Fibroblast of lung (primary cell): Measurements from ENCODE around the gene PYGB. TPM values are rescaled to one million over a fixed set of nuclear protein-coding genes. Genes with fewer than 3 reads are reported as not detected.

ENCODE experiments used
- DNase-seq, 2 donors: peaks; one replicate each; pipeline versions ENCODE4 v3.0.0 to v3.0.0-alpha.2; 2010; ENCODE audit warnings: low read depth in 2 of 2
- H2AFZ ChIP-seq: 2 replicates; pipeline ENCODE4 v1.5.1; 2012; ENCODE audit warnings: low read length, control low read depth, inconsistent platforms
- H3K27ac ChIP-seq: 2 replicates; pipeline ENCODE4 v1.5.1; 2011; ENCODE audit warnings: low read length, control low read depth; ENCODE audit not compliant: insufficient read depth
- H3K27me3 ChIP-seq: 2 replicates; pipeline ENCODE4 v1.5.1; 2011; ENCODE audit warnings: mild to moderate bottlenecking, low read length; ENCODE audit not compliant: control insufficient read depth, insufficient read depth
- H3K36me3 ChIP-seq: 2 replicates; pipeline ENCODE4 v1.5.1; 2011; ENCODE audit warnings: low read length; ENCODE audit not compliant: control insufficient read depth, insufficient read depth
- H3K4me1 ChIP-seq: 2 replicates; pipeline ENCODE4 v1.5.1; 2011; ENCODE audit warnings: low read length; ENCODE audit not compliant: control insufficient read depth, insufficient read depth; ENCODE audit errors: extremely low read depth
- H3K4me2 ChIP-seq: 2 replicates; pipeline ENCODE4 v1.5.1; 2011; ENCODE audit warnings: low read length, control low read depth; ENCODE audit not compliant: insufficient read depth; ENCODE audit errors: extremely low read depth
- H3K4me3 ChIP-seq, 4 experiments: fragments of 200-600 bp in 1 of 4; sonication (generic) in 1 of 4; replicated peaks in 1 of 4; 2 replicates each; pipeline ENCODE4 v1.5.1; 2011 to 2016; ENCODE audit warnings: low read length in 4 of 4, low read depth in 3 of 4, mild to moderate bottlenecking in 3 of 4, control low read depth in 2 of 4, inconsistent platforms in 1 of 4, mixed read lengths in 1 of 4; ENCODE audit not compliant: insufficient read depth in 1 of 4; ENCODE audit errors: control extremely low read depth in 1 of 4
- H3K79me2 ChIP-seq: 2 replicates; pipeline ENCODE4 v1.5.1; 2012; ENCODE audit warnings: mild to moderate bottlenecking, low read length, inconsistent platforms; ENCODE audit not compliant: control insufficient read depth, insufficient read depth
- H3K9ac ChIP-seq: 2 replicates; pipeline ENCODE4 v1.5.1; 2011; ENCODE audit warnings: mild to moderate bottlenecking, low read length, control low read depth; ENCODE audit not compliant: insufficient read depth
- H3K9me3 ChIP-seq: 2 replicates; pipeline ENCODE4 v1.5.1; 2012; ENCODE audit warnings: low read depth, low read length; ENCODE audit not compliant: control insufficient read depth, insufficient read depth
- H4K20me1 ChIP-seq: 2 replicates; pipeline ENCODE4 v1.5.1; 2011; ENCODE audit warnings: low read length; ENCODE audit not compliant: control insufficient read depth, insufficient read depth; ENCODE audit errors: extremely low read depth
- EZH2 ChIP-seq: IDR thresholded peaks from 2 replicates; pipeline ENCODE4 v1.5.1; 2012; ENCODE audit warnings: low read length, control low read depth, mild to moderate bottlenecking; ENCODE audit errors: missing control alignments
- polyA plus RNA-seq, 2 donors: library from polyadenylated mRNA; depleted of rRNA in 1 of 2; stranded (reverse) in 1 of 2; unstranded in 1 of 2; fragments of >200 nt; gene quantifications; 2 replicates each; pipeline ENCODE4 v1.2.1, GENCODE V29; 2011 to 2012; ENCODE audit warnings: missing spikeins in 1 of 2
- total RNA-seq: library from RNA; depleted of rRNA; stranded (reverse); fragments of >200 nt; gene quantifications from 2 replicates; pipeline ENCODE4 v1.2.1, GENCODE V29; 2014
- TF ChIP-seq, protein P1 (sequence below), 2 donors: IDR thresholded peaks in 1 of 2; conservative IDR thresholded peaks in 1 of 2; 1 replicate in 1 of 2; 2 replicates in 1 of 2; pipeline ENCODE4 v1.5.1; 2011 to 2012; ENCODE audit warnings: low read length in 2 of 2, control low read depth in 1 of 2, inconsistent platforms in 1 of 2, low read depth in 1 of 2, mild to moderate bottlenecking in 1 of 2

Gene PYGB
- total and polyA plus RNA-seq, 2 donors (not counting 1 experiment from before 2014, with no cell fraction given), result 37.0 to 89.5 TPM

DNA sequence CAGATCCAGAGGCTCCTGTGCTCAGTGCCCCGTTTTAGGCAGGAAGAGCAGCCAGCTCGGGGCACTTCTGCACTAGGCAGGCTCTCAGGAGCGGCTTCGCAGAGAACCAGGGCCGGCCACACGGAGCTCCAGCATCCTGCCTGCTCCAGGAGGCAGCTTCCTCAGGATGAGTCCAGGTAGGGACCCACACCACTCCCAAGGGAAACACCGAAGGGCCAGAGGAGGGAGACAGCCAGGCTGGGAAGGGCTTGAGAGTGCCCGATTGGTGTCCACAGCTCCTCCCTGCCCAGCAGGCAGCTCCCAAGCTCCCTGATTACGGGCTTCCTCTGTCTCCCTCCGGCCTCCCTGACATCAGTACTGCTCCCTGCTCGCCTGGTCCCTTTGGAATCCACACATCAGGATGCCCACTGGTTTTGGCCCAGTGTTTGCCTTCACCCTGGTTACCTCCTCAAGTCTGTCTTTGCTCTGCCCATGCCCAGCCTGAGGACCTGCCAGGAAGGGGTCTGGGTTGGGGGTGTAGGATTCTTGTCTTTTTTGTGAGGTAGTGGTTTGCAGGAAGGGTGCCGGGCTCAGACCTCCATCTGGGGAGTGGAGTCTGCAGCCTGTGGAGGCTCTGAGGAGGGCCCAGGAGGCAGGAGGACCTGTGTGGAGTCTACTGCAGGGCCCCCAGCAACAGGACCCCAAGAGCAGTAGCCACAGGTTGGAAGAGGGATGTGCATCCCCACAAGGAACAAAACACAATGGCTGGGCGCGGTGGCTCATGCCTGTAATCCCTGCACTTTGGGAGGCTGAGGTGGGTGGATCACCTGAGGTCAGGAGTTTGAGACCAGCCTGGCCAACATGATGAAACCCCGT is 11.2 kb upstream of the PYGB start:
- Histone ChIP-seq H2AFZ (no peak overlapping the region), H3K4me2 (no peak overlapping the region), H4K20me1 (no peaks in the 10 kb centered on the region), H3K4me3 (no peak overlapping the region), H3K4me1 (peaks cover 29% of the 10 kb centered on the region), H3K27me3 (no peaks in the 10 kb centered on the region), H3K9ac (no peak overlapping the region), H3K9me3 (no peaks in the 10 kb centered on the region), H3K79me2 (no peaks in the 10 kb centered on the region), H3K27ac (peak overlapping the region; percentile 92), H3K36me3 (no peaks in the 10 kb centered on the region)
- TF ChIP-seq, protein P1, sequence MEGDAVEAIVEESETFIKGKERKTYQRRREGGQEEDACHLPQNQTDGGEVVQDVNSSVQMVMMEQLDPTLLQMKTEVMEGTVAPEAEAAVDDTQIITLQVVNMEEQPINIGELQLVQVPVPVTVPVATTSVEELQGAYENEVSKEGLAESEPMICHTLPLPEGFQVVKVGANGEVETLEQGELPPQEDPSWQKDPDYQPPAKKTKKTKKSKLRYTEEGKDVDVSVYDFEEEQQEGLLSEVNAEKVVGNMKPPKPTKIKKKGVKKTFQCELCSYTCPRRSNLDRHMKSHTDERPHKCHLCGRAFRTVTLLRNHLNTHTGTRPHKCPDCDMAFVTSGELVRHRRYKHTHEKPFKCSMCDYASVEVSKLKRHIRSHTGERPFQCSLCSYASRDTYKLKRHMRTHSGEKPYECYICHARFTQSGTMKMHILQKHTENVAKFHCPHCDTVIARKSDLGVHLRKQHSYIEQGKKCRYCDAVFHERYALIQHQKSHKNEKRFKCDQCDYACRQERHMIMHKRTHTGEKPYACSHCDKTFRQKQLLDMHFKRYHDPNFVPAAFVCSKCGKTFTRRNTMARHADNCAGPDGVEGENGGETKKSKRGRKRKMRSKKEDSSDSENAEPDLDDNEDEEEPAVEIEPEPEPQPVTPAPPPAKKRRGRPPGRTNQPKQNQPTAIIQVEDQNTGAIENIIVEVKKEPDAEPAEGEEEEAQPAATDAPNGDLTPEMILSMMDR (conservative IDR thresholded peaks at IDR 0.05 in 1 of 2, IDR thresholded peaks at IDR 0.05 in 1 of 2; ENCODE audit: low read depth in 1 of 2, low read length in 2 of 2), result no peak
- no peak for TF ChIP-seq EZH2
- no peak for DNase-seq

DNA sequence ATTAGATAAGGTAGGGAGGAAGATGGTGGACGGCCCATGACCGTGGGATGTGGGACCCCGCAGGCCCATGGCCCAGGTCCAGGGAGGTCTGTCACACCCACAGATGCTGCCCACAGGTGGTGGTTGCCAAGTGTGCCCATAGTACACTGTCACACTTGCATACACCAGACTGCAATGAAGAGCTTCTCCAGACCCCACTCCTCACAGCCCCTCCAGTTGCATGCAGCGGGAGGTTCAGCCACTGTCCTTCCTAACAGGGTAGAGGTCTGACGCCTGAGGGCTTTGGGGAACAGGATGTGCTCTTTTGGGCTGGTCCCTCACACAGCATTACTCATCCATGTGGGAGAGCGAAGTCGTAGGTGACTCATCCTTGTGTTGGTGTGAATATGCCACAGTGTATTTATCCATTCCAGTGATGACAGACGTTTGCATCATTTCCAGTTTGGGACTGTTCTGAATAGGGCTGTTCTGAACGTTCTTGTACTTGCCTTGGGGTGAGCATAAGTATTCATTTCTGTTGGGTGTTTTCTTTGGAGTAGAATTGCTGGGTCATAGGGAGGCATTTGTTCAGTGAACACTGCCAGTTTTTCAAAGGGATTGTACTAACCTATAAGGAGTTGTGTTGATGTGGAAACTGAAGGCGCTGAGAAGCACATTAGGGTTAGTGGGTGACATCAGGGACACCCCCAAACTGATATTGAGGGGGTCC is 10.1 kb upstream of the PYGB start:
- Histone ChIP-seq H3K4me3 (no peak overlapping the region), H3K36me3 (no peaks in the 10 kb centered on the region), H2AFZ (no peak overlapping the region), H3K9ac (peak overlapping the region; percentile 32), H3K27ac (peak overlapping the region; percentile 92), H3K79me2 (no peaks in the 10 kb centered on the region), H3K4me1 (peaks cover 29% of the 10 kb centered on the region), H3K9me3 (no peaks in the 10 kb centered on the region), H4K20me1 (no peaks in the 10 kb centered on the region), H3K27me3 (no peaks in the 10 kb centered on the region), H3K4me2 (peak overlapping the region; percentile 65)
- DNase-seq, result peak; percentile 99 to 100
- no peak for TF ChIP-seq EZH2
- TF ChIP-seq, protein P1 (conservative IDR thresholded peaks at IDR 0.05 in 1 of 2, IDR thresholded peaks at IDR 0.05 in 1 of 2; ENCODE audit: low read depth in 1 of 2, low read length in 2 of 2), result no peak

- Histone ChIP-seq H3K27me3 (no peaks in the 10 kb centered on the region), H2AFZ (no peak overlapping the region), H4K20me1 (no peaks in the 10 kb centered on the region), H3K4me3 (no peak overlapping the region), H3K79me2 (no peaks in the 10 kb centered on the region), H3K4me2 (peak overlapping the region; percentile 65), H3K36me3 (no peaks in the 10 kb centered on the region), H3K4me1 (peaks cover 27% of the 10 kb centered on the region), H3K9me3 (no peaks in the 10 kb centered on the region), H3K27ac (peak overlapping the region; percentile 92), H3K9ac (peak overlapping the region; percentile 32)
- peak; percentile 65 to 68 for DNase-seq
- TF ChIP-seq EZH2, result no peak
- TF ChIP-seq, protein P1 (conservative IDR thresholded peaks at IDR 0.05 in 1 of 2, IDR thresholded peaks at IDR 0.05 in 1 of 2; ENCODE audit: low read depth in 1 of 2, low read length in 2 of 2), result no peak
Observed at GRCh38 chr20:25238319-25239037, 9.4 kb upstream of the PYGB start.
